Measurements from ENCODE around the gene ZDHHC24. TPM values are rescaled to one million over a fixed set of nuclear protein-coding genes. Genes with fewer than 3 reads are reported as not detected.

Gene ZDHHC24
- total RNA-seq, 1 experiment from 2014 or later: 19.4 TPM

DNA sequence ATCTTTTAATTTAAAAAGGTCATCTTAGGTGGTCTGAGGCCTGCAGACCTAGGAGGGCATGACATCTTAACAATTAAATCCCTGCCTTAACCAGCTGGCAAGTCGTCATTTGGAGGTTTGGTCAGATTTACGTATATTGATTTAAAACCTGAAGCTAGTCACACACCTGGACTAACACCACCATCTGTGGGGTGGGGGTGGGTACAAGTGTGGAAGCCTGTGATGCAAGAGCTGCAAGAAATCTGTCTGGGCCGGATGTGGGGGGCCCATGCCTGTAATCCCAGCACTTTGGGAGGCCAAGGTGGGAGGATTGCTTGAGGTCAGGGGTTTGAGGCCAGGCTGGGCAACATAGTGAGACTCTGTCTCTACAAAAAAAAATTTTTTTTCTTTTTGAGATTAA lies 35.4 kb upstream of the ZDHHC24 start:
- H3K9me3 ChIP-seq (ENCODE audit: insufficient read depth, low read depth): peaks cover 16% of the 10 kb centered on the region; the same call in 1 of the 2 replicates
- H3K27ac ChIP-seq: no peak overlapping the region
- no peaks in the 10 kb centered on the region for H3K9me2 ChIP-seq (ENCODE audit: insufficient read depth)
- CTCF ChIA-PET: no interaction called here
- H3K36me3 ChIP-seq (ENCODE audit: low read depth): no peaks in the 10 kb centered on the region
- H2AFZ ChIP-seq: no peak overlapping the region
- intact Hi-C loops (cut with micrococcal nuclease; ENCODE audit: unreplicated experiment): no loop called here
- no peaks in the 10 kb centered on the region for H4K20me1 ChIP-seq (ENCODE audit: insufficient read depth)
- POLR2A ChIA-PET (ENCODE audit: unreplicated experiment): no interaction called here
- peaks cover 45% of the 10 kb centered on the region for H3K27me3 ChIP-seq (ENCODE audit: insufficient read depth, low read depth)
- TF ChIP-seq, protein P1, sequence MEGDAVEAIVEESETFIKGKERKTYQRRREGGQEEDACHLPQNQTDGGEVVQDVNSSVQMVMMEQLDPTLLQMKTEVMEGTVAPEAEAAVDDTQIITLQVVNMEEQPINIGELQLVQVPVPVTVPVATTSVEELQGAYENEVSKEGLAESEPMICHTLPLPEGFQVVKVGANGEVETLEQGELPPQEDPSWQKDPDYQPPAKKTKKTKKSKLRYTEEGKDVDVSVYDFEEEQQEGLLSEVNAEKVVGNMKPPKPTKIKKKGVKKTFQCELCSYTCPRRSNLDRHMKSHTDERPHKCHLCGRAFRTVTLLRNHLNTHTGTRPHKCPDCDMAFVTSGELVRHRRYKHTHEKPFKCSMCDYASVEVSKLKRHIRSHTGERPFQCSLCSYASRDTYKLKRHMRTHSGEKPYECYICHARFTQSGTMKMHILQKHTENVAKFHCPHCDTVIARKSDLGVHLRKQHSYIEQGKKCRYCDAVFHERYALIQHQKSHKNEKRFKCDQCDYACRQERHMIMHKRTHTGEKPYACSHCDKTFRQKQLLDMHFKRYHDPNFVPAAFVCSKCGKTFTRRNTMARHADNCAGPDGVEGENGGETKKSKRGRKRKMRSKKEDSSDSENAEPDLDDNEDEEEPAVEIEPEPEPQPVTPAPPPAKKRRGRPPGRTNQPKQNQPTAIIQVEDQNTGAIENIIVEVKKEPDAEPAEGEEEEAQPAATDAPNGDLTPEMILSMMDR (conservative IDR thresholded peaks at IDR 0.05): no peak
- no peak for TF ChIP-seq EZH2 (IDR thresholded peaks at IDR 0.05; ENCODE audit: low read depth)
- DNase-seq: no peak
- H3K4me2 ChIP-seq: no peak overlapping the region
- BruUV-seq (replicated peaks): no TSS peak
- H3K79me2 ChIP-seq (ENCODE audit: low read depth): no peaks in the 10 kb centered on the region
- no peaks in the 10 kb centered on the region for H3K4me1 ChIP-seq (replicated peaks; ENCODE audit: insufficient read depth)
- peaks cover 5% of the 10 kb centered on the region for H3F3A ChIP-seq (ENCODE audit: insufficient read depth, low read depth)
- H3K4me3 ChIP-seq: no peak overlapping the region

DNA sequence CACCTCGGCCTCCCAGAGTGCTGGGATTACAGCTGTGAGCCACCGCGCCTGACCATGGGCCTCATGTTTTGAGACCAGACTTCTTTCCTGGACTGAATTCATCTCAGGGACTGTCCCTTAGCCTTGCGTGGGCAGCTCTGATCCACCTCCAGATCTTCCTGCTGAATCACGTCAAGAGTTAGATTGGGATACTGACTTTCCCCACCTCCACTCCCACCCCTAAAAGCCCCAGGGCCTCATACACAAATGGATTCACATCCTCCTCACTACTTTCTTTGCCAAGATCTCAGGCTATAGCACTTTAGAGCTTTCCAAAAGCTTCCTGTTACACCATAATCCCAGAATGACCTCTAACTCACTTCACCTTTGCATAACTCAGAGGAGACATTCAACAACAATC lies 35.0 kb upstream of the ZDHHC24 start:
- POLR2A ChIA-PET (ENCODE audit: unreplicated experiment): interaction anchor here (0.6 kb wide), 1 partner anchor 243 kb away, joined by 4 read pairs; no protein-coding TSS in a partner anchor
- CTCF ChIA-PET: no interaction called here
- no peaks in the 10 kb centered on the region for H4K20me1 ChIP-seq (ENCODE audit: insufficient read depth)
- TF ChIP-seq, protein P1 (conservative IDR thresholded peaks at IDR 0.05): no peak
- no peak for TF ChIP-seq EZH2 (IDR thresholded peaks at IDR 0.05; ENCODE audit: low read depth)
- no peaks in the 10 kb centered on the region for H3K9me2 ChIP-seq (ENCODE audit: insufficient read depth)
- peaks cover 50% of the 10 kb centered on the region for H3K27me3 ChIP-seq (ENCODE audit: insufficient read depth, low read depth)
- no TSS peak for BruUV-seq (replicated peaks)
- no peak overlapping the region for H3K27ac ChIP-seq
- no peak for DNase-seq
- H2AFZ ChIP-seq: no peak overlapping the region
- no peak overlapping the region for H3K4me2 ChIP-seq
- peaks cover 16% of the 10 kb centered on the region; the same call in 1 of the 2 replicates for H3K9me3 ChIP-seq (ENCODE audit: insufficient read depth, low read depth)
- no peaks in the 10 kb centered on the region for H3K79me2 ChIP-seq (ENCODE audit: low read depth)
- peaks cover under 1% of the 10 kb centered on the region; the same call in 1 of the 2 replicates for H3F3A ChIP-seq (ENCODE audit: insufficient read depth, low read depth)
- H3K36me3 ChIP-seq (ENCODE audit: low read depth): no peaks in the 10 kb centered on the region
- H3K4me3 ChIP-seq: no peak overlapping the region
- H3K4me1 ChIP-seq (replicated peaks; ENCODE audit: insufficient read depth): no peaks in the 10 kb centered on the region
- intact Hi-C loops (cut with micrococcal nuclease; ENCODE audit: unreplicated experiment): no loop called here

DNA sequence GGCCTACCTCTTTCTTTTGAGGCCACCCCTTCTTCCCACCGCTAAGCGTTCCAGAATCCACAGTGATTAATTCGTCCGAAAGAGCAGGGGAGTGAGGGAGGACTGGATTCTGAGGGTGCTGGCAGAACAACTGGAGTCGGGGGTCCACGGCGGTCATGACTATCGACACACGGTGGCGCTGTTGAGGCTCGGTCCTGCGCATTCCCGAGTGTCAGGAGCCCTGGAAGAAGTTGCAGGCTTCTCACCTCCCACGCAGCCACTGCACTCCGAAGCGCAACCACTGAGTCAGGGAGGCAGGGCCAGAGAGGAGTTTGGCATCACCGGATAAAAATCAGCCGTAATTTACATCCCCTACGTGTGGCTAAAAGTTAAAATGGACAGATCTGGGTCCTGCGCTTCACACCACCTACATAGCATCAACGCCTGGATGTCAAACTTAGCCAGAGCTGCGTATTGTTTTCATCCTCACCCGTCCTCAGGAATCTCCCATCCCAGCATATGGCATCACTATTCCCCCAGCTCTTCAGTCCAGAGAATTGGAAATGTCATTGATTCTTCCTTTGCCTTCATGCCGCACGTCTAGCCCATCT lies 33.3 kb upstream of the ZDHHC24 start:
- no peak overlapping the region for H2AFZ ChIP-seq
- H3K27me3 ChIP-seq (ENCODE audit: insufficient read depth, low read depth): peaks cover 54% of the 10 kb centered on the region
- no peaks in the 10 kb centered on the region for H3K36me3 ChIP-seq (ENCODE audit: low read depth)
- intact Hi-C loops (cut with micrococcal nuclease; ENCODE audit: unreplicated experiment): loop anchor here (1.0 kb wide), 1 partner anchor 99 kb away; no protein-coding TSS in a partner anchor
- ChIA-PET CTCF (interaction anchor here (0.6 kb wide), 1 partner anchor 26 kb away, joined by 6 read pairs; no protein-coding TSS in a partner anchor), POLR2A (ENCODE audit: unreplicated experiment) (no interaction called here)
- H3K79me2 ChIP-seq (ENCODE audit: low read depth): no peaks in the 10 kb centered on the region
- H3K4me3 ChIP-seq: no peak overlapping the region
- no TSS peak for BruUV-seq (replicated peaks)
- no peak overlapping the region for H3K27ac ChIP-seq
- no peak overlapping the region for H3K4me2 ChIP-seq
- peaks cover 16% of the 10 kb centered on the region; the same call in 1 of the 2 replicates for H3K9me3 ChIP-seq (ENCODE audit: insufficient read depth, low read depth)
- H3F3A ChIP-seq (ENCODE audit: insufficient read depth, low read depth): no peaks in the 10 kb centered on the region
- peak in 1 of 2 experiments; percentile 61 for DNase-seq
- no peaks in the 10 kb centered on the region for H4K20me1 ChIP-seq (ENCODE audit: insufficient read depth)
- no peaks in the 10 kb centered on the region for H3K9me2 ChIP-seq (ENCODE audit: insufficient read depth)
- H3K4me1 ChIP-seq (replicated peaks; ENCODE audit: insufficient read depth): no peaks in the 10 kb centered on the region
- no peak for TF ChIP-seq EZH2 (IDR thresholded peaks at IDR 0.05; ENCODE audit: low read depth)
- TF ChIP-seq, protein P1 (conservative IDR thresholded peaks at IDR 0.05): peak; percentile 84
